AG04450 (cell line): ENCODE results near the gene TNFSF18. TPM values are rescaled to one million over a fixed set of nuclear protein-coding genes. Genes with fewer than 3 reads are reported as not detected.

Experiments
- CTCF ChIA-PET: fragments of 300-600, 350-600 bp; formaldehyde crosslinking; extraction: SDS; loops from one replicate; lab custom pipeline; 2022; ENCODE audit warnings: antibody characterized with exemption, inconsistent platforms; lab: Charles Lee
- POLR2A ChIA-PET: fragments of 350-600 bp; formaldehyde crosslinking; extraction: SDS; loops from one replicate; lab custom pipeline; 2021; ENCODE audit warnings: antibody characterized with exemption, inconsistent platforms; lab: Yijun Ruan, JAX
- DNase-seq: peaks from one replicate; pipeline ENCODE4 v3.0.0-alpha.2; 2011; ENCODE audit warnings: low read depth, low spot score
- H3K27ac ChIP-seq: one replicate; pipeline ENCODE4 v1.5.1; 2012; ENCODE audit warnings: low read depth, low read length, control low read depth
- H3K27me3 ChIP-seq: one replicate; pipeline ENCODE4 v1.6.0; 2012; ENCODE audit warnings: low read length; ENCODE audit not compliant: control insufficient read depth, insufficient read depth
- H3K4me3 ChIP-seq: 2 replicates; pipeline ENCODE4 v1.5.1; 2011; ENCODE audit warnings: mild to moderate bottlenecking, low read depth, low read length, control low read depth
- H3K9me3 ChIP-seq: 2 replicates; pipeline ENCODE4 v1.5.1; 2012; ENCODE audit warnings: low read length; ENCODE audit not compliant: control insufficient read depth, insufficient read depth
- polyA minus RNA-seq: library from RNA; depleted of rRNA, polyadenylated mRNA; stranded (reverse); fragments of >200 nt; gene quantifications from 2 replicates; pipeline ENCODE4 v1.2.3, GENCODE V29; 2011; rRNA and poly(A)+ RNA removed
- polyA plus RNA-seq: library from polyadenylated mRNA; depleted of rRNA; stranded (reverse); fragments of >200 nt; gene quantifications from 2 replicates; pipeline ENCODE4 v1.2.3, GENCODE V29; 2011; rRNA removed
- TF ChIP-seq, protein P1 (sequence below): IDR thresholded peaks from 2 replicates; pipeline ENCODE4 v1.5.1; 2011; ENCODE audit warnings: low read depth, low read length, control low read depth, inconsistent platforms

The TNFSF18 gene, protein sequence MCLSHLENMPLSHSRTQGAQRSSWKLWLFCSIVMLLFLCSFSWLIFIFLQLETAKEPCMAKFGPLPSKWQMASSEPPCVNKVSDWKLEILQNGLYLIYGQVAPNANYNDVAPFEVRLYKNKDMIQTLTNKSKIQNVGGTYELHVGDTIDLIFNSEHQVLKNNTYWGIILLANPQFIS
- 0.86 and 0.99 TPM in 2 replicates for polyA plus RNA-seq
- polyA minus RNA-seq: 0.18 and 0.35 TPM in 2 replicates

DNA sequence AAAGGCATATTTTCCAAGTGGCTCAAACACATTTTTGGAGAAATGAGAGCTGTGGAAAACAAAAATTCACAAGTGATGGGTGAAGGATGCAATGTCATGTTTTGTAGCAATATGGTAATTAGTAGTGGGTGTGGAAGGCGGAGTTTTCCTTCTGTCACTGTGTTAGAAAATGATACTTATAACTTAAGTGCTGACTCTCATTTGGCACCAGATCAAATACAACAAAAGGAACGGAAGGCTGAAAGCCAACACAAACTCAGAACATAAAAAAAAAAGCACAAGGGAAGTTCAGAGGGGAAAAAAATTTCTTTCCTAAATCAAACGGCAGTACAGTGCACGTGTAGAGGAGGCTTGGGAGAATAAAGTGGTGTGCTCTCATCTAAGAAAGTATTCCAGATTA lies at the start of gene TNFSF18:
TSS of gene TNFSF18 (minus strand) at position 77 of the 400 bp plus-strand sequence. CDS start at position 32, 45 bp downstream.
- Histone ChIP-seq H3K27ac (no peak within 1 kb of the TSS), H3K9me3 (no peaks in the 10 kb centered on the region), H3K27me3 (no peaks in the 10 kb centered on the region), H3K4me3 (no peak within 1 kb of the TSS)
- TF ChIP-seq, protein P1, sequence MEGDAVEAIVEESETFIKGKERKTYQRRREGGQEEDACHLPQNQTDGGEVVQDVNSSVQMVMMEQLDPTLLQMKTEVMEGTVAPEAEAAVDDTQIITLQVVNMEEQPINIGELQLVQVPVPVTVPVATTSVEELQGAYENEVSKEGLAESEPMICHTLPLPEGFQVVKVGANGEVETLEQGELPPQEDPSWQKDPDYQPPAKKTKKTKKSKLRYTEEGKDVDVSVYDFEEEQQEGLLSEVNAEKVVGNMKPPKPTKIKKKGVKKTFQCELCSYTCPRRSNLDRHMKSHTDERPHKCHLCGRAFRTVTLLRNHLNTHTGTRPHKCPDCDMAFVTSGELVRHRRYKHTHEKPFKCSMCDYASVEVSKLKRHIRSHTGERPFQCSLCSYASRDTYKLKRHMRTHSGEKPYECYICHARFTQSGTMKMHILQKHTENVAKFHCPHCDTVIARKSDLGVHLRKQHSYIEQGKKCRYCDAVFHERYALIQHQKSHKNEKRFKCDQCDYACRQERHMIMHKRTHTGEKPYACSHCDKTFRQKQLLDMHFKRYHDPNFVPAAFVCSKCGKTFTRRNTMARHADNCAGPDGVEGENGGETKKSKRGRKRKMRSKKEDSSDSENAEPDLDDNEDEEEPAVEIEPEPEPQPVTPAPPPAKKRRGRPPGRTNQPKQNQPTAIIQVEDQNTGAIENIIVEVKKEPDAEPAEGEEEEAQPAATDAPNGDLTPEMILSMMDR: no peak
- POLR2A ChIA-PET: interaction anchor here (0.7 kb wide), 1 partner anchor 426 kb away, joined by 3 read pairs; the partner anchor contains the start of gene PRDX6
- no peak for DNase-seq
- CTCF ChIA-PET: interaction anchor here (0.6 to 1.4 kb wide), 3 partner anchors 63 to 306 kb away, joined by 3 to 7 read pairs (median 5); no protein-coding TSS in a partner anchor

DNA sequence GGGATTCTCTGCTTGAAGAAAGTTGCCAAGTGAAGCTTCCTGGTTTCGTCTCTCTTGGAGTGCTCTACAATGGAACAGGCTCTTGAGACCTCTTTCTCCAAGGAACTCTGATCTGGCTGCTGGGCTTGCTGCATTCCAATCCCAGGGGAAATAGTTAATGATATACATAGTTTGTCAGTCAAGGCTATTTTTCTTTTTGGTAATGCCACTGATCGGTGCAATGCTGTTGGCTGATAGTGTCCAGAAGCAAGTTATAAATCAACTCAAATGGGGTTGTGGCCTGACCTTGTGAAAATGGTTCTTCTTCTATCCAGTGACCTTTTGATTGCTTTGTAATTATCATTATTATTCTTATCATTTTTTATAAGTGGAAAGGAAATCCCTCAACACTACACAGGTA lies 48.4 kb upstream of the TNFSF18 start:
- CTCF ChIA-PET: interaction anchor here (0.6 to 1.1 kb wide), 2 partner anchors 103 to 357 kb away, joined by 4 to 5 read pairs; no protein-coding TSS in a partner anchor
- POLR2A ChIA-PET: no interaction called here
- no peak for DNase-seq

DNA sequence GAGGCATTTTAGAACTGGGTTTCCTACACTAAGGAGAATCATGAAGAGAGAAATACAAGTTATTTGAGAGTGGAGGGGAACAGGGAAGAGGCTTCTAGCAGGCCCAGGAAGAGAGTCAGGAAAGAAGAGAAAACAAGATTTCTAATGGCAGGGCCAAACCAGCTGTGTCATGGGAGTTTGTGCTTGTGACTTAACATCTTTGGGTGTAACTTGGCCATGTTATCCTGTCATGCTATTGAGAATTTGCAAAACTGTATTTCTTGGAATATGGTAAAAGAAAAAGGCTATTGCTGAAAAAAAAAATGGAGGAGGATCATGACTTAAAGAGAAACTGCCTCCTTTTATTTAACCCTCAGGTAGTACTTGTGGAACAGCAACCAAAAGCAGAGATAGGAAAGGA lies 47.4 kb upstream of the TNFSF18 start:
- H3K4me3 ChIP-seq: no peak overlapping the region
- no peak overlapping the region for H3K27ac ChIP-seq
- no peaks in the 10 kb centered on the region for H3K27me3 ChIP-seq
- TF ChIP-seq, protein P1: no peak
- POLR2A ChIA-PET: no interaction called here
- CTCF ChIA-PET: no interaction called here
- no peak for DNase-seq
- H3K9me3 ChIP-seq: peaks cover 2% of the 10 kb centered on the region

More for the DNA sequence above, 48.4 kb upstream of the TNFSF18 start:
- Histone ChIP-seq H3K27ac (no peak overlapping the region), H3K9me3 (peaks cover 10% of the 10 kb centered on the region), H3K27me3 (no peaks in the 10 kb centered on the region), H3K4me3 (no peak overlapping the region)
- TF ChIP-seq, protein P1: no peak

DNA sequence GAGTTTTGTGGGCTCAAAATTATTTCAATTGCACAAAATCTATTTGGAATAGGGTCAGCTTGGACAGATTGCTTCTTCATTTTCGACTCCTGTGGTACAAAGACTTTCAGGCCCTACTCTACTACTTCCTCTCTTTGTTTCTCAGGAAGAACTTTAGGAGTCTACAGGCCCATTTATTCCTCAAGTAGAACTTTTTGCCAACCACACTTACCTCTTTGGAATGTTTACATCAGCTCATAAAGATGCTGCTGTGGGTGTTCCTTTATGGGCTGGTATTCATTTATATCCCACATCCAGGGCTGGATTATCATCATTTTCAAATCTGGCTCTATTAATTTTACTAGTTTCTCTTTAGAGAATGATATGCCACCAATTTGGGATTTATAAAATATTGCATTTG lies 46.3 kb upstream of the TNFSF18 start:
- DNase-seq: no peak
- TF ChIP-seq, protein P1: no peak
- Histone ChIP-seq H3K27me3 (no peaks in the 10 kb centered on the region), H3K27ac (no peak overlapping the region), H3K9me3 (no peaks in the 10 kb centered on the region), H3K4me3 (no peak overlapping the region)
- ChIA-PET POLR2A (interaction anchor here (0.6 kb wide), 1 partner anchor 94 kb away, joined by 8 read pairs; no protein-coding TSS in a partner anchor), CTCF (interaction anchor here (0.7 kb wide), 1 partner anchor 14 kb away, joined by 3 read pairs; no protein-coding TSS in a partner anchor)

DNA sequence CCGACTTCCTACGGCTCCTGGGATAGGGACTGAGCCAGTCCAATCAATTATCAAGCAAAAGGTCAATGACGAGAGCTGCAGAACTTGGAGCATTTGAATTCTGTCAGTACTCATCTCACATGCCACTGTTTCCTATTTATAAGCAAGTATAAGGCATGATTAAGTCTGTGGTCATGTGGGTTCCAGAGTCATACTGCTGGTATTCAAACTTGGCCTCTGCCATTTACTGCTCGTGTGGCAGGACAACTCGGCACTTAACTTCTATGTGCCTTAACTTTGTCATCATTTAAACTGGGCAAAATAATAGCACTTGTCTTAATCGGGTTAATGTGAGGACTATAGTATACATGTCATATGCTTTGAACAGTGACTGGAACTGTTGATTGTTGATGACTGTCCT lies 44.9 kb upstream of the TNFSF18 start:
- TF ChIP-seq, protein P1: no peak
- CTCF ChIA-PET: no interaction called here

More for the DNA sequence above, 44.9 kb upstream of the TNFSF18 start:
- no peaks in the 10 kb centered on the region for H3K9me3 ChIP-seq
- H3K4me3 ChIP-seq: no peak overlapping the region
- POLR2A ChIA-PET: interaction anchor here (0.7 kb wide), 1 partner anchor 135 kb away, joined by 3 read pairs; no protein-coding TSS in a partner anchor
- DNase-seq: peak; percentile 43
- no peaks in the 10 kb centered on the region for H3K27me3 ChIP-seq
- H3K27ac ChIP-seq: no peak overlapping the region
